H9 (cell line): Measurements from ENCODE around the gene FMOD. TPM values are rescaled to one million over a fixed set of nuclear protein-coding genes. Genes with fewer than 3 reads are reported as not detected.

Source experiments
- DNase-seq: peaks from one replicate; pipeline ENCODE4 v3.0.0-alpha.2; 2017
- H2AFZ ChIP-seq: one replicate; pipeline ENCODE4 v1.6.1; 2013; ENCODE audit warnings: mild to moderate bottlenecking, low read length, control low read depth, moderate library complexity
- H2AK5ac ChIP-seq: 2 replicates; pipeline ENCODE4 v1.6.1; 2013; ENCODE audit warnings: low read length, control low read depth, mixed read lengths; ENCODE audit not compliant: insufficient read length
- H2BK120ac ChIP-seq: one replicate; pipeline ENCODE4 v1.6.1; 2013; ENCODE audit warnings: low read depth, mild to moderate bottlenecking, low read length, control low read depth, inconsistent platforms; ENCODE audit not compliant: poor library complexity, severe bottlenecking
- H2BK12ac ChIP-seq: 2 replicates; pipeline ENCODE4 v1.6.1; 2013; ENCODE audit warnings: low read length, control low read depth, mixed read lengths, low read depth; ENCODE audit not compliant: insufficient read length
- H2BK15ac ChIP-seq: 2 replicates; pipeline ENCODE4 v1.6.1; 2013; ENCODE audit warnings: low read depth, low read length, control low read depth
- H2BK20ac ChIP-seq: one replicate; pipeline ENCODE4 v1.6.1; 2013; ENCODE audit warnings: low read depth, mild to moderate bottlenecking, low read length, control low read depth, inconsistent platforms; ENCODE audit not compliant: poor library complexity, severe bottlenecking
- H2BK5ac ChIP-seq: 2 replicates; pipeline ENCODE4 v1.6.1; 2013; ENCODE audit warnings: low read length, control low read depth, mixed read lengths; ENCODE audit not compliant: insufficient read length
- H3K14ac ChIP-seq: 2 replicates; pipeline ENCODE4 v1.6.1; 2013; ENCODE audit warnings: low read length, control low read depth; ENCODE audit not compliant: insufficient read depth
- H3K18ac ChIP-seq: 2 replicates; pipeline ENCODE4 v1.6.1; 2013; ENCODE audit warnings: low read depth, mild to moderate bottlenecking, mixed read lengths, low read length, control low read depth; ENCODE audit not compliant: insufficient read length
- H3K23ac ChIP-seq: 2 replicates; pipeline ENCODE4 v1.6.1; 2013; ENCODE audit warnings: low read length, control low read depth, mixed read lengths, low read depth; ENCODE audit not compliant: insufficient read length
- H3K23me2 ChIP-seq: 2 replicates; pipeline ENCODE4 v1.6.1; 2013; ENCODE audit warnings: low read depth, mild to moderate bottlenecking, mixed read lengths, low read length, control low read depth; ENCODE audit not compliant: insufficient read length, poor library complexity, severe bottlenecking
- H3K27ac ChIP-seq: 2 replicates; pipeline ENCODE4 v1.5.1; 2013; ENCODE audit warnings: low read length, control low read depth, mixed read lengths, low read depth; ENCODE audit not compliant: insufficient read length
- H3K27me3 ChIP-seq: 2 replicates; pipeline ENCODE4 v1.6.1; 2013; ENCODE audit warnings: low read length, control low read depth, inconsistent platforms; ENCODE audit not compliant: insufficient read depth
- H3K4ac ChIP-seq: 2 replicates; pipeline ENCODE4 v1.6.1; 2013; ENCODE audit warnings: low read depth, mild to moderate bottlenecking, control low read depth, inconsistent platforms, low read length, moderate library complexity
- H3K4me1 ChIP-seq: 2 replicates; pipeline ENCODE4 v1.6.1; 2013; ENCODE audit warnings: low read length, control low read depth, inconsistent platforms; ENCODE audit not compliant: insufficient read depth
- H3K4me2 ChIP-seq: 2 replicates; pipeline ENCODE4 v1.6.1; 2013; ENCODE audit warnings: low read length, control low read depth, mixed read lengths; ENCODE audit not compliant: insufficient read length, insufficient read depth
- H3K56ac ChIP-seq: 2 replicates; pipeline ENCODE4 v1.6.1; 2013; ENCODE audit warnings: low read depth, mild to moderate bottlenecking, mixed read lengths, low read length, control low read depth; ENCODE audit not compliant: insufficient read length
- H3K79me1 ChIP-seq: 2 replicates; pipeline ENCODE4 v1.6.1; 2013; ENCODE audit warnings: low read depth, mild to moderate bottlenecking, moderate library complexity, low read length, control low read depth, inconsistent platforms; ENCODE audit not compliant: insufficient read depth, poor library complexity, severe bottlenecking
- H3K79me2 ChIP-seq: 2 replicates; pipeline ENCODE4 v1.6.1; 2013; ENCODE audit warnings: low read length, control low read depth, inconsistent platforms; ENCODE audit not compliant: insufficient read depth
- H3K9ac ChIP-seq: 2 replicates; pipeline ENCODE4 v1.6.1; 2013; ENCODE audit warnings: low read length, control low read depth, mixed read lengths; ENCODE audit not compliant: insufficient read length; ENCODE audit errors: extremely low read depth
- H3K9me3 ChIP-seq: one replicate; pipeline ENCODE4 v1.6.1; 2013; ENCODE audit warnings: low read depth, low read length, inconsistent platforms; ENCODE audit not compliant: control insufficient read depth
- H3T11ph ChIP-seq: one replicate; pipeline ENCODE4 v1.6.1; 2013; ENCODE audit warnings: mild to moderate bottlenecking, low read length, control low read depth, inconsistent platforms
- H4K20me1 ChIP-seq: one replicate; pipeline ENCODE4 v1.6.1; 2013; ENCODE audit not compliant: control insufficient read depth, insufficient read length, insufficient read depth
- H4K5ac ChIP-seq: 2 replicates; pipeline ENCODE4 v1.6.1; 2013; ENCODE audit warnings: low read depth, mild to moderate bottlenecking, mixed read lengths, low read length, control low read depth; ENCODE audit not compliant: insufficient read length
- H4K8ac ChIP-seq: replicated peaks from 2 replicates; pipeline ENCODE4 v1.6.1; 2013; ENCODE audit warnings: low read length, control low read depth, mixed read lengths, low read depth; ENCODE audit not compliant: insufficient read length
- H4K91ac ChIP-seq: 2 replicates; pipeline ENCODE4 v1.6.1; 2013; ENCODE audit warnings: low read depth, mild to moderate bottlenecking, moderate library complexity, mixed read lengths, low read length, control low read depth; ENCODE audit not compliant: insufficient read length
- H3K27ac Mint-ChIP-seq, 3 experiments: 2 replicates in 2 of 3; 3 replicates in 1 of 3; pipeline ENCODE4 v1.8.0; 2020 to 2021; ENCODE audit warnings: mixed read lengths in 3 of 3, mild to moderate bottlenecking in 1 of 3, moderate library complexity in 1 of 3
- H3K27me3 Mint-ChIP-seq: 2 replicates; pipeline ENCODE4 v1.8.0; 2021; ENCODE audit warnings: low read depth, mild to moderate bottlenecking, moderate library complexity, mixed read lengths
- H3K36me3 Mint-ChIP-seq, 3 experiments: 2 replicates in 2 of 3; 3 replicates in 1 of 3; pipeline ENCODE4 v1.8.0; 2020 to 2021; ENCODE audit warnings: low read depth in 3 of 3, mixed read lengths in 3 of 3; ENCODE audit not compliant: insufficient read depth in 1 of 3
- H3K4me1 Mint-ChIP-seq, 2 experiments: 2 replicates each; pipeline ENCODE4 v1.8.0; 2020; ENCODE audit warnings: mixed read lengths in 2 of 2
- H3K4me3 Mint-ChIP-seq, 2 experiments: 2 replicates in 1 of 2; 3 replicates in 1 of 2; pipeline ENCODE4 v1.8.0; 2020 to 2021; ENCODE audit warnings: mild to moderate bottlenecking in 2 of 2, mixed read lengths in 2 of 2, moderate library complexity in 1 of 2
- H3K9me3 Mint-ChIP-seq, 2 experiments: 2 replicates in 1 of 2; 3 replicates in 1 of 2; pipeline ENCODE4 v1.8.0; 2020; ENCODE audit warnings: mild to moderate bottlenecking in 2 of 2, mixed read lengths in 2 of 2, moderate library complexity in 1 of 2
- WGBS: extraction: QIAGEN DNeasy Blood & Tissue Kit; methylation state at CpG from one replicate; pipeline ENCODE4 v1.1.7; 2013; ENCODE audit warnings: missing lambda C conversion rate, low lambda C conversion rate, mixed read lengths; ENCODE audit not compliant: insufficient read length; ENCODE audit errors: extremely low coverage; 5-methylcytosine and 5-hydroxymethylcytosine counted together
- total RNA-seq: library from RNA; stranded (reverse); gene quantifications from 2 replicates; pipeline ENCODE4 v1.2.1, GENCODE V29; 2021
- TF ChIP-seq, protein P1 (sequence below): fragments of 200-600 bp; sonication (generic); conservative IDR thresholded peaks from 3 replicates; pipeline ENCODE4 v1.8.0; 2021; ENCODE audit warnings: antibody characterized with exemption, mild to moderate bottlenecking

The FMOD gene
- total RNA-seq, 1 experiment from 2014 or later = not detected

DNA sequence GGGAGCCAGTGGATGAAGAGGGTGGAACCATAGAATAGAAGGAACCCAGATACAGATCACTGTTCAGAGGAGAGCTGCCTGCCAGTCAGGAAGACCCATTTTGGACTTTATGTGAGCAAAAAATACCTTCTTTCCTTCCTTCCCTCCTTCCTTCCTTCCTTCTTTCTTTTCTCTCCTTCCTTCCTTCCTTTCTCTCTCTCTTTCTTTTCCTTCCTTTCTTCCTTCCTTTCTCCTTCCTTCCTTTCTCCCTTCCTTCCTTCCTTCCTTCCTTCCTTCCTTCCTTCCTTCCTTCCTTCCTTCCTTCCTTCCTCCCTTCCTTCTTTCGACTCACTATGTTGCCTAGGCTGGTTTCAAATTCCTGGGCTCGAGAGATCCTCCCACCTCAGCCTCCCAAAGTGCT is 22.1 kb upstream of the FMOD start:
- H3K23ac ChIP-seq = no peak overlapping the region
- H4K8ac ChIP-seq = no peak overlapping the region
- H3K14ac ChIP-seq = no peak overlapping the region
- no peaks in the 10 kb centered on the region for H3K36me3 Mint-ChIP-seq
- H4K5ac ChIP-seq = no peak overlapping the region
- H2AK5ac ChIP-seq = no peak overlapping the region
- no peaks in the 10 kb centered on the region for H3K27me3 ChIP-seq
- H3K4me3 Mint-ChIP-seq = no peak overlapping the region
- H3K27ac ChIP-seq = no peak overlapping the region
- H4K20me1 ChIP-seq = no peaks in the 10 kb centered on the region
- no peaks in the 10 kb centered on the region for H3K4me1 ChIP-seq
- H3K4me1 Mint-ChIP-seq = peaks cover 3 to 5% of the 10 kb centered on the region in 2 experiments; a peak in 2 of 4 replicates
- peaks cover 10% of the 10 kb centered on the region for H3K27me3 Mint-ChIP-seq
- H3K4ac ChIP-seq = no peak overlapping the region
- no peaks in the 10 kb centered on the region for H3K79me2 ChIP-seq
- no peaks in the 10 kb centered on the region for H3K9me3 Mint-ChIP-seq
- no peak overlapping the region for H2BK20ac ChIP-seq
- no peak overlapping the region for H2AFZ ChIP-seq
- H3K4me2 ChIP-seq = no peak overlapping the region
- H3T11ph ChIP-seq = no peak overlapping the region
- no peak overlapping the region for H4K91ac ChIP-seq
- no peaks in the 10 kb centered on the region for H3K23me2 ChIP-seq
- H2BK5ac ChIP-seq = no peak overlapping the region
- no peak overlapping the region for H2BK15ac ChIP-seq
- H3K56ac ChIP-seq = no peak overlapping the region
- no CpG with 5 or more reads among the region's 2 CpGs for WGBS
- H2BK12ac ChIP-seq = no peak overlapping the region
- no peak overlapping the region for H2BK120ac ChIP-seq
- no peak overlapping the region for H3K9ac ChIP-seq
- no peaks in the 10 kb centered on the region for H3K9me3 ChIP-seq
- H3K27ac Mint-ChIP-seq = no peak overlapping the region
- H3K79me1 ChIP-seq = no peaks in the 10 kb centered on the region
- no peak overlapping the region for H3K18ac ChIP-seq
- TF ChIP-seq, protein P1, sequence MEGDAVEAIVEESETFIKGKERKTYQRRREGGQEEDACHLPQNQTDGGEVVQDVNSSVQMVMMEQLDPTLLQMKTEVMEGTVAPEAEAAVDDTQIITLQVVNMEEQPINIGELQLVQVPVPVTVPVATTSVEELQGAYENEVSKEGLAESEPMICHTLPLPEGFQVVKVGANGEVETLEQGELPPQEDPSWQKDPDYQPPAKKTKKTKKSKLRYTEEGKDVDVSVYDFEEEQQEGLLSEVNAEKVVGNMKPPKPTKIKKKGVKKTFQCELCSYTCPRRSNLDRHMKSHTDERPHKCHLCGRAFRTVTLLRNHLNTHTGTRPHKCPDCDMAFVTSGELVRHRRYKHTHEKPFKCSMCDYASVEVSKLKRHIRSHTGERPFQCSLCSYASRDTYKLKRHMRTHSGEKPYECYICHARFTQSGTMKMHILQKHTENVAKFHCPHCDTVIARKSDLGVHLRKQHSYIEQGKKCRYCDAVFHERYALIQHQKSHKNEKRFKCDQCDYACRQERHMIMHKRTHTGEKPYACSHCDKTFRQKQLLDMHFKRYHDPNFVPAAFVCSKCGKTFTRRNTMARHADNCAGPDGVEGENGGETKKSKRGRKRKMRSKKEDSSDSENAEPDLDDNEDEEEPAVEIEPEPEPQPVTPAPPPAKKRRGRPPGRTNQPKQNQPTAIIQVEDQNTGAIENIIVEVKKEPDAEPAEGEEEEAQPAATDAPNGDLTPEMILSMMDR = no peak
- no peak for DNase-seq
